GM10847 (cell line): ENCODE measurements around the gene IRS2.

ENCODE experiments used
- POLR2A ChIP-seq: IDR thresholded peaks from 2 replicates; pipeline ENCODE4 v1.6.1; 2011; ENCODE audit not compliant: insufficient read length; ENCODE audit errors: extremely low read depth

IRS2 gene

DNA sequence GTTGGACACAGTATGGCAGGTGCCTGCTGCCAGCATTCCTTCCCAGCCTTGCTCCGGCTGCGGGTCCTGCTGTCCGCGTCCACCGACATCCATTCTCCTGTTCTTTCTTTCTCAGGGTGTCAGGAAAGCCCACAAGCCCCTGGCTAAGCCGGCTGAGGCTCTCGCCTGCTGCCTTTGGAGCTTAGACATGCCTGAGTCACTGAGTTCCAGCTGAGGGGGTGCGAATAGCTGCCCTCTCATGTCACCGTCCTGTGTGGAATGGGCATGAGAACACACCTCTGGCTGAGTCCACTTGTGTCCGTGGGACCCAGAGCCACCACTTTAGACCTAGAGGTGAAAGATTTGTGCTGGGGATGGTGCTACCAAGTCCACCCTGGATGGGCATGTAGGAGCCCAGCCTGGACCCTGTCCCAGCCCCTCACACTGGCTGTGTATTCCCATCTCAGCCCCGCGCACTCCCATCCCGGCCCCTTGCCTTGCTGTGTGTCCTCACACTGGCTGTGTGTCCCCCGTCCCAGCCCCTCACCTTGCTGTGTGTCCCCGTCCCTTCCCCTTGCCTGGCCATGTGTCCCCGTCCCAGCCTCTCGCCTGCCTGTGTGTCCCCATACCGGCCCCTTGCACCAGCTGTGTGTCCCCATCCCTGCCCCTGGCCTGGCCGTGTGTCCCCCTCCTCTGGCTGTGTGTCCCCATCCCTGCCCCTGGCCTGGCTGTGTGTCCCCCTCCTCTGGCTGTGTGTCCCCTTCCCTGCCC lies 24.6 kb upstream of the IRS2 start:
- no peak for TF ChIP-seq POLR2A

DNA sequence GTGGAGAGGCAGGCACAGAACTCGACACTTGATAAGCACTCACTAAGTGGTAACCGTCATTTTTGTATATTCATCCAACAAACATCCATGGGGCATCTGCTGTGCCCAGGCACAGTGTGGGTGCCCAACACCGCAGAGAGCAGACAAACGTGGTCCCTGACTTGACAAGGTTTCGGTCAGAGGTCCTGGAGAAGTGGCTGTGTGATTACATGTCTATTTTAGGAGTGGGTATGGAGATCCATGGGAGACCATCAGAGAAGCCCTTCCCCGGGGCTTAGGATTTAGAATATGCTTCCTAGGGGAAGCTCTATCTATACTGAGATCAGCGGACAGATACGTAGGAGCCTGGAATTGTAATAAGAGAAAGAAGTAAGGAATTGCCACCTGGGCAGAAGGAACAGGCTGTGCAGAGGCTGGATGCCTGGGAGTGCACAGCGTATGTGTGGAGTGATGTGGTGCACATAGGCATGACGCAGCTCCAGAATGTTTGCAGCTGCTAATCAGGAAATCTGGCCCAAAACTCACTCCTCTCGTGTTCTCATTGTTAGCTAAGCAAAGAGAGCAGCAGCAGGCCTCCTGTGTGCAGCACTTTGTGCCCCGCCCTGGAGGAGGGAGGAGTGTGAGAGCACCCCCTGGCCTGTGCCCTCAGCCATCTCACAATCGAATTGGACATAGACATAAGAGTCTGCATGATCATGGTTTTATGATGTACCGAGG lies 23.0 kb upstream of the IRS2 start:
- no peak for TF ChIP-seq POLR2A

DNA sequence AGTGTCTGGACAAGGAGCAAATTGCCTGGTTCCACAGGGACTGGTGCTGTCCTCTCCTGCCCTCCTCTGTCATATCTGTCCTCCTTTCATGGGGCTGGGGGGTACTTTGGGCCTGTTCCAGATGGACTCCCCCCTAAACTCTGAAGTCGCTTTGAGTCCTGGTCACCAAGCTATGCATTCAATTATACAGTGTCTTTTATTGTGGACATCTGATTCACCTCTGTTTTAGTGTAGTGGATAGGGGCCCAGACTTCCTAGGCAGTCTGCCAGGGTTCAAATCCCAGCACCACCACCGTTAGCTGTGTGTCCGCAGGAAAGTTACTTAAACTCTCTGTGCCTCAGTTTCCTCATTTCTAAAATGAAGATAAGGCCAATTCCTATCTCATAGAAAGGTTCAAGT lies 21.0 kb upstream of the IRS2 start:
- TF ChIP-seq POLR2A = no peak

DNA sequence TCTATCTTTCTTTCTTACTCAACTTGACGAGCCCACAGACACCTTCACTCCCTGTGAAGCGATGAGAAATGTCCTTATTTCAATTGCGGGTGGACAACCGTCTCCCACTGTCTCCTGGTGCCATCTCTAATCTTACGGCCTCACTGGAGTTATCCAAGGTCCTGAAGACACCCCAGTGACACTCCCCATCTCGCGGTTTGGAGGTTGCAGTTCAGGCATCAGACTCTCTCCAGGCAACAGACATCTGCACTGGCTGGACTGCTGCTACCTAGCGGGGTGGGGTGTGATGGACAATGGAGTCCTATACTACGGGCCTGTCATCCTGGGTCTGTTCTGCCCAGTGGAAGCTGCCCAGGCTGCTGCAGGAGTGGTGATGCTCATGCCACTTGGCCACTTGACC lies 18.3 kb upstream of the IRS2 start:
- no peak for TF ChIP-seq POLR2A

DNA sequence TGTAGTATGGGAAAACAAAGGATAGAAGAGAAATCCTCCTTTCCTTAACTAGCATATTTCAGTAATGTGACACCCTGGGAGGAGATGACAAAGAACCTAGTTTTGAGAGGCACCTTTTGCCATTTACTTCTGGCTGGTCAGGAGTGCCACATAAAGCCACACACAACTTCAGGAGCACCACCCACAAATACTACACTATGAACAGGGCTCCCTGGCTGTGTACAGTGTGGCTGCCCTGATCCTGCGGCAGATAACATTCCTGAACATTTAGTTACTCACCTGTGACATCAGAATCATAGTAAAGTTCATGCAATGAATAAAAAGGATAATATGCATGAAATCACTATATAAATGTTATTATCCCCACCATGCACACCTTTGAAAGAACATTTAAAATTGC lies 17.4 kb upstream of the IRS2 start:
- TF ChIP-seq POLR2A = no peak

DNA sequence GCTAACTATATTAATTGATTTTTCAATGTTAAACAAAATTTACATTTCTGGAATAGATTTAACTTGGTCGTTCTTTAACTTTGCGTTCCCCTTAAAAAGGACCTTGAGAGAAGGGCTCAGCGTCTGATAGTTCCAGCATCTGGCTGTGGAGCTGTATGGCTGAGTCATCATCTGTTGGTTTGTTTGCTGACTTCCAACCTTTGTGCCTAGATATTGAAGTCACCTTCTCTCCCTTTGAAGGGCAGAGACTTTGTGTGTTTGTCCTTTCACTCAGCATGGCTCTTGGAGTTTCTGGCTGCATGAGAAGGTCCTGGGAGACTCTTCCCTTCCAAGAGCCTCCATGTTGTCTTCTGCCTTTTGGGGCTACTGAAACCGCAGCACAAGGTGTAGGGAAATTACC lies 16.6 kb upstream of the IRS2 start:
- no peak for TF ChIP-seq POLR2A

DNA sequence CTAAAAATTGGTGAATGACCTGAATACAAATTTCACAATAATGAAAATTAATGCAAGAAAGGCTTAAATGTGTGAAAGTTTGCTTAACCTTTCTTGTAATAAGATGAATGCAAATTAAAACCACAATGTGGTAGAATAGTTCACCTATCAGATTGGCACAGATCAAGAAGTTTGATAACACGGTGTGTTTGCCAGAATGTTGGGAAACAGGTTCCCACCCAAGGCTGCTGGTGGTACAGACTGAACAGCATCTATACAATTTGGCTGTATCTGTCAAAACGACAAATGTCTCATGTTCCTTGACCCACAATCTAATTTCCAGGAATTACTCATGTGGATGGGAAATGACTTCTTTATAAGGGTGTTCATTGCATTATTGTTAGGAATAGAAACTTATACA lies 8.6 kb upstream of the IRS2 start:
- TF ChIP-seq POLR2A = no peak

DNA sequence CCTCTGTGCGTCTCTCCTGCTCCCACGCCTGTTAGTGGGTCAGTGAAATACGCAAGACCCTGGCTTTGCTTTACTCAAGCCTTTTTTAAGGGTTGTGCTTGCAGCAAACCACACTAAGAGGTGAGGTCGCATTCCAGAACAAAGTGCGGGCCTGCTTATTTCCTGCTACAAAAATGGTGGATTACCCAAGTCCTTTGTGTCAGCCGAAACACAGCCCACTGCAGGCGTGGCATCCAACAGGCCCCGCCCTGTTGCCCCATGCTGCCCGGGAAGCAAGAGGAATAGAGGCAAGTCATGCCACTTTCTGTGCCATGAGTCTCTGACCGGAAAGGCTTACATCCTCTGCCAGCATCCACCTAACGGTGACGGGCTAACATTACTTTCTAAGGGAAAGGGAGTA lies 7.7 kb upstream of the IRS2 start:
- TF ChIP-seq POLR2A = no peak

DNA sequence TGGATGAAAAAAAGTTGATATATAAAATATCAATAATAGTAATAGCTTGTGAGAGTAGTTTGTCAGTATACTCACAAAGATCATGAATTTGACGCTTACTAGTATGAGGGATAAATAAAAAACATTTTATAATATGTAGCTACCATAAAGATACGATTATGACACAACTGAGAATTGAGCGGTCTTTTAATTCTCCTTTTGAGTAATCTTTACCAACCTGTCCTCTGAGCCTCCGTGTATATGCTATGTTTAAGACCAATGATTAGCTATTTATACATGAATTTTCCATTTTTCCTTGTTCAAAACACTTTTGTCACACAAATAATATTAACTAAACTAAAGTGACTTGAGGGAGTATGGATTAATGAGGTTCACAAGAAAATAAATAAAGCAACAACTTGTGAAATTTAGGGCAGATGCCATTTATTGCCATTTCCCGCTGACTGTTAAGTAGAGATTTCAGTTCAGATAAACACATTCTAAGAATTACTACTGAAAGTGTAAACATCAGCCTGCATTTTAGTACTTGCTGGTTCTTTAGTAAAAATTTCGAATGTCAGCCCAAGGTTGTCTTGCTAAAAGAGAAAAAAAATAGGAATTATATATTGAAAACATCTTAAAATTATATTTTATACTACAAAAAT lies 6.2 kb upstream of the IRS2 start:
- no peak for TF ChIP-seq POLR2A

DNA sequence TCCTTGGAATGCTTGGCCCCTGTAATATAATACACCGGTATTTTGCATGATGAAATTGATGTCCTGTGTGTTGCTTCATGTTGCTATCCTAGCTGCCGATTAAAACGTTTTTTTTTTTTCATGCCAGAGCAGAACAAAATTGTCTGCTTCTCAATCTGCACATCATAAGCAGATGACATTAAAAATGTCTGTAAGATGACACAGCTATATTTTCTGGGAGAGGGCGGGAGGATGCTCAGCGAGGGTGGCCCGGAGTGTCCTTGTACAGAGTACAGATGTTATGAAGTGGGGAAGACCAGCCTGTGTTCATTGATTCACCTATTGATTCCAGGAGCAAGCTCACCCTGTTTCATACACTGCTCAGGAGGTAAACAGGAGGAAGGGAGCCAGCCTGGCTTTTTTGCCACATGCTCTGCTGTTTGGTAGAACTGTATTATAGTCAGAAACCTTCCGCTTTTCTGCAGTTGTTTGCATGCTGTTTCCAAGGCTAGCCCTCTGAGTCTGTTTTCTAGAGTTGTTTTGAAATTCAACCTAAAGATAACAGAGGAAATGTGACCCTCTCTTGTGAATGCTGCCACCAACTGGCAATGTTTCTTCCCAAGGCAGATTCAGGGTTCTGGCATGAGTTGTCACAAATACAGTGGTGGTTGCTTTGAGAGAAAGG lies 4.7 kb upstream of the IRS2 start:
- TF ChIP-seq POLR2A = no peak

DNA sequence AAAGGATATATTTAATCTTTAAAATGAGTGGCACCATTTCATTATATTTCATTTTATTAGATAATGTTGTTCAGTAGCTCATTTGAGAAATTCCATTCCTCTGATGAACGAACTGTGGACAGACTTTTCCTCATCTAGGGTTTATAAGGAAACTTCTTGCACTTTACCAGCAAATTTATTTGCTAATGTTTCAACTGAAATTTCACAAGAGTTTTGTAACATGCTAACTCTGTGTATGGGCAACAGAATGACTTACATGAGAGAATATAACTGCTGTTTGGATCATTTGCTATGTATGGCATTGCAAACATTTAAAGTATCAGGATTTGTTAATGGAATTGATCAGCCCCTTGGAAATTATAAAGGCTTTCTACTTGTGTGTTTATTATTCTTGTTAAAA lies 3.7 kb upstream of the IRS2 start:
- TF ChIP-seq POLR2A = no peak

DNA sequence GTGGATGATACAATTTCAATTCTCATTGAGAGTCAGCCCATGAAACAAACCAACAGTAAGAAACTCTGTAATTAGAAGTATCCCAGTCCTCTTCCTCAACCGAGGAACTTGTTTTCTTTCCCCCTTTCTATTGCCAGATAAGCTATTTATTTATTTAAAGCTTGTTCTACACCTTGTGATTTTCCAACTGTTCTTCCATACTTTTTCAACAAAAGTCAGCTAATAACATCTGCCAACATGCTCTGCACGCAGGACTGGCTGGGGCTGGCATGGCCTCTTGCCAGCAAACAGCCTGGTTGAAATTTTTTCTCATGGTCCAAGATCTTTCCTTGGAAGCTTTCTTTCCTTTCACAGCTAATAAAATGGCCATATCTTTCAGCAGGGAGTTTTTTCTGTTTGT lies 2.9 kb upstream of the IRS2 start:
- no peak for TF ChIP-seq POLR2A

DNA sequence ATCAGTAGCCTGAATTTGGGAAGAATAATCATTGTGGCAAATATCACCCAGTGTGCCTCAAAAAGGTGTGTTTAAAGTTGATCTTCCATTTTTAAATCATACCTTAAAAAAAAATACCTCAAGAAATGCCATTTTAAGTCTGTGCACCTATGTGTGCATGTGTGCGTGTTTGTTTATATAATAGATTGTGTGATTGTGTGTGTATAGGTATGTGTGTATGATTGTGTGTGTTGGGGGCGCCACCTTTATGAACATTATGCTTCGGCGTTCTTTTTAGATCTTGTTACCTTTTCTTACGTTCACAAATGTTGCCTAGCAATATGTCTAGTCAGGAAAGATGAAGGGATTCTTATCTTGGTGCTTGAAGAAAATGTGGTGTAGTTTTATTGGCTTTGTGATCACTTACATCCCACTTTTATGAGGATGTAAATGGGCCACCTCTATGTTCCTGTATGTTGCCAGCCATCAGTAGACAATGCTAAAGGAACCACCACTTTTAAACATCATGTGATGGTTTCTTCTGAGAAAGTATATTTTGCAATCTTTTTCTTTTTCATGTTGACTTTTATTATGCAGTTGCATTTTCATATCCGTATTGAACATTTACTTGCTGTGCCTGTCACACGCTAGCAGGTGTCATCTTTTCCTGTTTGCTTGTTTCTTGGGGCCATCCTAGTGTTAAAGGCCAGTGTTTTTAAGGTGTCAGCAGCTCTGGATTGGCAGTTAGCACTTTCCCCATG lies 2.2 kb upstream of the IRS2 start:
- no peak for TF ChIP-seq POLR2A

DNA sequence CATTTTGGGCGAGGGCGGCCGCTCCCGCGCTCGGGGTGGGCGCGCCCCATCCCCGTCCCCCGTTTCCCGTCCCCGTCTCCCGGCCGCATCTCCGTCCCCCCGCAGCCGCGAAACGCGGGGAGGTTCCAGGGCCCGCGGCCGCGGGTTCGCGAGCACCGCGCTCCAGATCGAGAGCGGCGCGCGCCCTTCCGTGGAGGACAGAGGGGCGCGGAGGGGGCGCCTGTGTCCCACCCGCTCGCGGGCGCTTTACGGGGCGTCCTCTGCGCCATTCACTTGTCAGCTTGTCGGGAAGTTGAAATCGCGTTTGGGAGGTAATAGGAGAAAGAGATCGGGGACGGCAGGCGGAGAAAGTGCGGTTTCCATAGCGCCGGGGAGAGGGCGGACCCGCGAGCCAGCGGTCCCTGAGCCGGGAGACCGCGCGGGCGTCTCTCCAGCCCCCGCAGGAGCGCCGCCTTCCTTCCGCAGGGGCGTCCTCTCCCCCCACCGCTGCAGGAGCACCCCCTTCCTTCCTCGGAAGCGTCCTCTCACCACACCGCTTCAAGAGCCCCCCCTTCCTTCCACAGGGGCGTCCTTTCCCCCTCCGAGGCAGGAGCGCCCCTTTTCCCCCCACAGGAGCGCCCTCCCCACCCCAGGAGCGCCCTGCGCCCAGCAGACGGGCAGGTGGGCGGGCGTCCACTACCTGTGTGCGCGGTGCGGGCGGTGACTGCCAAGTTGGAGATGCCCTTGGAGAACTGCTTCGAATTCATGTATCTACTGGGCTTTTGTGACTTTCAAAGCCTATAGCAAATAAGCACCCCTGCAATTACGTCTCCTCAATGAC lies 962 bp upstream of the IRS2 start:
- no peak for TF ChIP-seq POLR2A
